VCaP (cell line): Measurements from ENCODE around the gene PDLIM4.
A peak's percentile ranks its signal among the peaks of the same experiment; 100 is the strongest.

Experiments used
- H3K27ac ChIP-seq: fragments of 450-650 bp; 2 replicates; pipeline ENCODE4 v1.5.1; 2017
- CTCF ChIP-seq: fragments of 450-650 bp; conservative IDR thresholded peaks from 2 replicates; pipeline ENCODE4 v1.5.1; 2017; ENCODE audit warnings: mild to moderate bottlenecking, moderate library complexity

PDLIM4 gene

GRCh38 chr5:132271251-132272246 is 14.1 kb downstream of the PDLIM4 start:
- no peak overlapping the region for H3K27ac ChIP-seq
- no peak for TF ChIP-seq CTCF

GRCh38 chr5:132272311-132273210 is 15.1 kb downstream of the PDLIM4 start:
- H3K27ac ChIP-seq = no peak overlapping the region
- peak; percentile 89 for TF ChIP-seq CTCF

GRCh38 chr5:132273631-132274030 is 16.1 kb downstream of the PDLIM4 start:
- H3K27ac ChIP-seq = no peak overlapping the region
- TF ChIP-seq CTCF = no peak

- H3K27ac ChIP-seq = no peak overlapping the region
- TF ChIP-seq CTCF = no peak
These were observed 16.7 kb downstream of the PDLIM4 start for GRCh38 chr5:132274050-132274792.

- TF ChIP-seq CTCF = no peak
- no peak overlapping the region for H3K27ac ChIP-seq
These were observed 18.1 kb downstream of the PDLIM4 start for GRCh38 chr5:132275367-132276220.

GRCh38 chr5:132277256-132277655 is 19.8 kb downstream of the PDLIM4 start:
- H3K27ac ChIP-seq = no peak overlapping the region
- no peak for TF ChIP-seq CTCF
